NCI-H2171 treated with DMSO at 0.1 percent for 48 hours (cell line): ENCODE data around the gene MFN2.

Source experiments
- DNase-seq: peaks from one replicate; lab custom pipeline; 2025; lab: John Stamatoyannopoulos, UW

MFN2 gene

GRCh38 chr1:11960276-11960675 lies 20.0 kb upstream of the MFN2 start:
- no peak for DNase-seq

DNA sequence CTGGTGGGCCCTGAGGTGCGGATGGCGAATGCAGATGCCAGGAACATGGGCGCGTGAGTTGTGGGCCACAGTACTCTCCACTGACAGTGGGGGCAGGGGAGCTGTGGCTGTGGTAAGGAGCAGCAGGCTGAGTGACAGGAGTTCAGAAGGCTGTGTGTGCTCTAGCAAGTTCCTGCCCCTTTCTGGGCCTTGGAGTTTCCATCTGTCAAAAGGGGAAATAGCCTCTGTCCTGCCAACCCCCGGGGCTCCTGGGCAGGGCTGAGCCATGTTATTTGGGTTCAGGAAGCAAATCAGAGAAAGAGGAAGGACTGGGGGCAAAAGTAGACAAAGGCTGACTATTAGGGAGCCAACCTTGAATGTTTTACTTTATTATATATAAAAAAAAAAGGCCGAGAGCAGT lies 19.5 kb upstream of the MFN2 start:
- no peak for DNase-seq

GRCh38 chr1:11961230-11961629 lies 19.0 kb upstream of the MFN2 start:
- no peak for DNase-seq

GRCh38 chr1:11963622-11964021 lies 16.6 kb upstream of the MFN2 start:
- no peak for DNase-seq

DNA sequence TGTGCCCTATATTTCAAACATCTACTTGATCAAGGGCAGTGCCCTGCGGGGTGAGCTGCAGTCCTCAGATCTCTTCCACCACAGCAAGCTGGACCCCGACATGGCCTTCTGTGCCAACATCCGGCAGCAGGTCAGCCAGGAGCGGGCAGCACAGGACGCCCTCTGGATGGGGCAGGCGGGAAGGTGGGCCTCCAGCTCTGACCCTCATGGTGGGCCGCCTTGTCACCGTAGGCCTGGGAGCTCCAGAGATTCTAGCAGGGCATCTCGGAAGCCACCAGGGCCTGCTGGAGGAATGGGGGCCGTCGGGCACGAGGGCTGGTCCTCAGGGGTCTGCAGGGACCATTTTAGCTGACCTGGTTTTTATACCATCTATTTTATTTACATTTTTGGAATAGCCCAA lies 15.6 kb upstream of the MFN2 start:
- no peak for DNase-seq

- DNase-seq = peak; percentile 92
Measured at GRCh38 chr1:11967028-11967547, 13.2 kb upstream of the MFN2 start.

DNA sequence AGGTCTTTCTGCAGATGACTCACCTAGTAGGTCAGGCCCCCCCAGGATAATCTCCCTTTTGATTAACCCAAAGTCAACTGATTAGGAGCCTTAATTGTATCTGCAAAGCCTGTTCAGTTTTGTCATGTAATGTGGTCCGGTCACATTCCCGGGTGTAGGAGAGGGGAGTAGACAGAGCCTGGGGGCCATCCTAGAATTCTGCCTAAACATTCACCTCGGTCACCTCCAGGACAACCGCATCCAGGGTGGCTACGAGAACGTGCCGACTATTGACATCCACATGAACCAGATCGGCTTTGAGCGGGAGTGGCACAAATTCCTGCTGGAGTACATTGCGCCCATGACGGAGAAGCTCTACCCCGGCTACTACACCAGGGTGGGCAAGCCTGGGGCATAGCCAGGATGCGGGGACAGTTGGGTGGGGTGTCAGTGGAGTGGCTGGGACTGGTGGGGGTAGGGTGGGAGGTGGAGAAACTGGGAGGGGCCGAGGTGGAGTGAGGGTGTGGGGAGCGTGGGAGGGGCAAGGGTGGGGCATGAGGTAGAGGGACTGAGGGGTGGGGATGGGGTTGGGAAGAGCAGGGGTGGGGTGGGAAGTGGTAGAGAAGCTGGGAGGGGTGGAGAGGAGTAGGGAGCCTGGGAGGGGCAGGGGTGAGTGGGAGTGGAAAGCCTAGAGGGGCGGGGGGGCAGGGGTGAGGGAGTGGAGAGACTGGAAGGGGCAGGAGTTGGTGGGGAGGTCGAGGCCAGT lies 9.6 kb upstream of the MFN2 start:
- DNase-seq = no peak

- DNase-seq = no peak
Measured at GRCh38 chr1:11977625-11978024, 2.6 kb upstream of the MFN2 start.

DNA sequence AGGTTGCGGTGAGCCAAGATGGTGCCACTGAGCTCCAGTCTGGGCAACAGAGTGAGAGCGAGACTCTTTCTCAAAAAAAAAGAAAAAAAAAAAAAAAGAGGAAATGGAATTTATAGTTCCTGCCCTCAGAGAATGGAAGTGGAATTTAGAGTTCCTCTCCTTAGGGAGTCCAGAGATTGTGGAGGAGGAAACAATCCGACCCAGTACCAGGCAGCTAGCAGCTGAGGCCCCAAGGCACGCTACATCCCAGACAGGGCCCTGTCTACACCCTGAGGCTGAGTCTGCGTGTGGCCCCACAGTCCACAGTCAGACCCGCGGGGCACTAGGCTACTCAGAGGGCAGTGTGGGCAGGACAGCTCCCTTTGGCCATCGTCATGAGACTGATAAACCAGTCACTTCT lies 1.9 kb upstream of the MFN2 start:
- no peak for DNase-seq

- DNase-seq = no peak
Measured at GRCh38 chr1:11979028-11979850, 1.0 kb upstream of the MFN2 start.

GRCh38 chr1:11980676-11980972 lies 380 bp downstream of the MFN2 start:
- no peak for DNase-seq

- no peak for DNase-seq
Measured at GRCh38 chr1:11981378-11982009, 1.2 kb downstream of the MFN2 start.

DNA sequence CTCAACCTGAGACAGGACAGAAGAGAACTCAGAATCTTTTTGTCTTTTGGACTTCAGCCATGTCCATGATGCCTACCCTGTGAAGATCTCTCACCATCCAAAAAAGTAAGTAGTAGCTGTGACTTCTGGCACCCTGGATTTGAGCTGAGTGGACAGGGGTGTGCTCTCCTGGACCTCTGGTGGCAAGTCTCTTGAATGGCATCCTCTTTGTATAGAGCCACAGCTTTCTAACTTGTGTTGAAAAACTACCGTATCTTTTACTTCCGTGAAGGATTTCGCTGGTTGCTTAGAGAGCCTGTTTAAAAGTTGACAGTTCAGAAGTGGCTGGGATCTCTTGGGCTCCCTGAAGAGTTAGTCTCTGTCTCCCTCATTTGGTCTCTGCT lies 1.8 kb downstream of the MFN2 start:
- DNase-seq = no peak

- DNase-seq = no peak
Measured at GRCh38 chr1:11984121-11984520, 3.9 kb downstream of the MFN2 start.

- no peak for DNase-seq
Measured at GRCh38 chr1:11984576-11984975, 4.3 kb downstream of the MFN2 start.

DNA sequence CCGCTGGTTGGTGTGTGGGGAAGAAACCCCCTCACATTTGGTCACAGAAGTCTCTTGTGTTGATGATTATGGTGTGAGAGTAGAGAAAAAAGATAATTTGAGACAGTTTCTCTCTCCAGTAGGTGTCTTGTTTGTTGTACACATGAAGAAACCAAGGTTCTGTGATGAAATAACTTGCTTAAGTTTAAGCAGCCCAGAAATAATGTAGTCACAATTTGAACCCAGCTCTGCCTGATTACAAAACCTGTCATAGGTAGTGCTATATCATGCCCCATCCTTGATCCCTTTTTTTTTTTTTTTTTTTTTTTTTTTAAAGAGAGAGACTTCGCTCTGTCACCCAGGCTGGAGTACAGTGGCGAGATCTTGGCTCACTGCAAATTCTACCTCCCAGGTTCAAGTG lies 4.9 kb downstream of the MFN2 start:
- no peak for DNase-seq

- DNase-seq = no peak
Measured at GRCh38 chr1:11985851-11986250, 5.6 kb downstream of the MFN2 start.

- DNase-seq = no peak
Measured at GRCh38 chr1:11989669-11990068, 9.4 kb downstream of the MFN2 start.

- no peak for DNase-seq
Measured at GRCh38 chr1:11990303-11991032, 10.2 kb downstream of the MFN2 start.

DNA sequence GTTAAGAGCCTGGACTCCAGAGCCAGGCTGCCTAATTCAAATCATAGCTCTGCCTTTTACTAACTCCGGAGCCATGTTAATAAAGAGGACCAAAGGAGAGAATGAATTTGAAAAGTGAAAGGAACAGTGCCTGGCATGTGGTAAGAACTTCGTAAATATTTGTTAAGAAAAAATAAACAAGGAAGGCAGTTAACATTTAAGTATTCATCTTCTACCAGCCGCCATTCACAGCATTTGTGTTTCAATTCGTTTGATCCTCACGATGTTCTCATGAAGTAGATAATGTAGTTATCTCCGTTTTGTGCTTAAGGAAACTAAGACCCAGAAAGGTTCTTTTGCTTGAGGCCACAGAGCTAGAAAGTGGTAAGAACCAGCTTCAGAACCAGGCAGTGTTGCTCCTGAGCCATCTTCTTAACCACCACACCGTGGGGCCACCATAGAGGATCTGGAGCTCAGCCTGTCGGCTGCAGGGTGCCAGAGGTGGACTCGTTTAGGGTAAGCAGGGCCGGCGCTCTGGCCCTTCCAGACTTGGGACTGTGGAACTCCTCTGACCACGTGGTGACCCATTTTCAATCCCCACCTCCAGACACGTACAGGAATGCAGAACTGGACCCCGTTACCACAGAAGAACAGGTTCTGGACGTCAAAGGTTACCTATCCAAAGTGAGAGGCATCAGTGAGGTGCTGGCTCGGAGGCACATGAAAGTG lies 11.9 kb downstream of the MFN2 start:
- DNase-seq = no peak

- DNase-seq = no peak
Measured at GRCh38 chr1:11997081-11997850, 17.0 kb downstream of the MFN2 start.
